Measurements from ENCODE around the gene PRELID2.

The PRELID2 gene

GRCh38 chr5:145859897-145860296 lies 24.8 kb upstream of the PRELID2 start:
- H3K27ac ChIP-seq = no peak overlapping the region
- no peak overlapping the region for H3K4me3 ChIP-seq
- no peaks in the 10 kb centered on the region for H3K9me3 ChIP-seq (ENCODE audit: low read depth, low read length)
- TF ChIP-seq FOXP2 (optimal IDR thresholded peaks at IDR 0.05; ENCODE audit: control extremely low read depth, extremely low read length, insufficient read depth) (no peak), EZH2 (IDR thresholded peaks at IDR 0.05) (no peak), POLR2AphosphoS5 (IDR thresholded peaks at IDR 0.05; ENCODE audit: borderline replicate concordance, low read depth, low read length) (no peak)
- H3K36me3 ChIP-seq (ENCODE audit: insufficient read depth, low read length) = no peaks in the 10 kb centered on the region
- no peak overlapping the region for H3K9ac ChIP-seq (ENCODE audit: insufficient read length)
- DNase-seq (ENCODE audit: low read depth, low spot score) = no peak

- H3K36me3 ChIP-seq (ENCODE audit: insufficient read depth, low read length) = no peaks in the 10 kb centered on the region
- no peak overlapping the region for H3K4me3 ChIP-seq
- no peaks in the 10 kb centered on the region for H3K9me3 ChIP-seq (ENCODE audit: low read depth, low read length)
- no peak overlapping the region for H3K9ac ChIP-seq (ENCODE audit: insufficient read length)
- TF ChIP-seq EZH2 (IDR thresholded peaks at IDR 0.05) (no peak), FOXP2 (optimal IDR thresholded peaks at IDR 0.05; ENCODE audit: control extremely low read depth, extremely low read length, insufficient read depth) (no peak), POLR2AphosphoS5 (IDR thresholded peaks at IDR 0.05; ENCODE audit: borderline replicate concordance, low read depth, low read length) (no peak)
- H3K27ac ChIP-seq = no peak overlapping the region
- DNase-seq (ENCODE audit: low read depth, low spot score) = no peak
Measured at GRCh38 chr5:145859453-145859852, 24.3 kb upstream of the PRELID2 start.

GRCh38 chr5:145858959-145859358 lies 23.8 kb upstream of the PRELID2 start:
- no peaks in the 10 kb centered on the region for H3K9me3 ChIP-seq (ENCODE audit: low read depth, low read length)
- no peaks in the 10 kb centered on the region for H3K36me3 ChIP-seq (ENCODE audit: insufficient read depth, low read length)
- H3K27ac ChIP-seq = no peak overlapping the region
- TF ChIP-seq POLR2AphosphoS5 (IDR thresholded peaks at IDR 0.05; ENCODE audit: borderline replicate concordance, low read depth, low read length) (no peak), FOXP2 (optimal IDR thresholded peaks at IDR 0.05; ENCODE audit: control extremely low read depth, extremely low read length, insufficient read depth) (no peak), EZH2 (IDR thresholded peaks at IDR 0.05) (no peak)
- DNase-seq (ENCODE audit: low read depth, low spot score) = no peak
- H3K9ac ChIP-seq (ENCODE audit: insufficient read length) = no peak overlapping the region
- no peak overlapping the region for H3K4me3 ChIP-seq

GRCh38 chr5:145856285-145856818 lies 21.2 kb upstream of the PRELID2 start:
- H3K27ac ChIP-seq = no peak overlapping the region
- TF ChIP-seq EZH2 (IDR thresholded peaks at IDR 0.05) (no peak), FOXP2 (optimal IDR thresholded peaks at IDR 0.05; ENCODE audit: control extremely low read depth, extremely low read length, insufficient read depth) (no peak), POLR2AphosphoS5 (IDR thresholded peaks at IDR 0.05; ENCODE audit: borderline replicate concordance, low read depth, low read length) (no peak)

GRCh38 chr5:145855763-145856267 lies 20.7 kb upstream of the PRELID2 start:
- H3K4me3 ChIP-seq = no peak overlapping the region
- H3K9ac ChIP-seq (ENCODE audit: insufficient read length) = no peak overlapping the region
- TF ChIP-seq FOXP2 (optimal IDR thresholded peaks at IDR 0.05; ENCODE audit: control extremely low read depth, extremely low read length, insufficient read depth) (no peak), POLR2AphosphoS5 (IDR thresholded peaks at IDR 0.05; ENCODE audit: borderline replicate concordance, low read depth, low read length) (no peak), EZH2 (IDR thresholded peaks at IDR 0.05) (no peak)
- H3K27ac ChIP-seq = no peak overlapping the region
- DNase-seq (ENCODE audit: low read depth, low spot score) = no peak
- no peaks in the 10 kb centered on the region for H3K36me3 ChIP-seq (ENCODE audit: insufficient read depth, low read length)
- no peaks in the 10 kb centered on the region for H3K9me3 ChIP-seq (ENCODE audit: low read depth, low read length)

More at GRCh38 chr5:145856285-145856818, 21.2 kb upstream of the PRELID2 start:
- Histone ChIP-seq H3K9ac (ENCODE audit: insufficient read length) (no peak overlapping the region), H3K4me3 (no peak overlapping the region), H3K9me3 (ENCODE audit: low read depth, low read length) (no peaks in the 10 kb centered on the region), H3K36me3 (ENCODE audit: insufficient read depth, low read length) (no peaks in the 10 kb centered on the region)
- DNase-seq (ENCODE audit: low read depth, low spot score) = no peak

GRCh38 chr5:145854651-145855258 lies 19.6 kb upstream of the PRELID2 start:
- H3K36me3 ChIP-seq (ENCODE audit: insufficient read depth, low read length) = no peaks in the 10 kb centered on the region
- no peaks in the 10 kb centered on the region for H3K9me3 ChIP-seq (ENCODE audit: low read depth, low read length)
- no peak overlapping the region for H3K9ac ChIP-seq (ENCODE audit: insufficient read length)
- no peak for TF ChIP-seq FOXP2 (optimal IDR thresholded peaks at IDR 0.05; ENCODE audit: control extremely low read depth, extremely low read length, insufficient read depth)
- TF ChIP-seq POLR2AphosphoS5 (IDR thresholded peaks at IDR 0.05; ENCODE audit: borderline replicate concordance, low read depth, low read length) = no peak
- no peak for TF ChIP-seq EZH2 (IDR thresholded peaks at IDR 0.05)
- no peak overlapping the region for H3K27ac ChIP-seq
- H3K4me3 ChIP-seq = no peak overlapping the region
- no peak for DNase-seq (ENCODE audit: low read depth, low spot score)

GRCh38 chr5:145853781-145854376 lies 18.7 kb upstream of the PRELID2 start:
- Histone ChIP-seq H3K36me3 (ENCODE audit: insufficient read depth, low read length) (no peaks in the 10 kb centered on the region), H3K27ac (no peak overlapping the region), H3K9me3 (ENCODE audit: low read depth, low read length) (no peaks in the 10 kb centered on the region), H3K9ac (ENCODE audit: insufficient read length) (no peak overlapping the region), H3K4me3 (no peak overlapping the region)
- DNase-seq (ENCODE audit: low read depth, low spot score) = no peak
- no peak for TF ChIP-seq EZH2 (IDR thresholded peaks at IDR 0.05)
- no peak for TF ChIP-seq POLR2AphosphoS5 (IDR thresholded peaks at IDR 0.05; ENCODE audit: borderline replicate concordance, low read depth, low read length)
- TF ChIP-seq FOXP2 (optimal IDR thresholded peaks at IDR 0.05; ENCODE audit: control extremely low read depth, extremely low read length, insufficient read depth) = no peak

- Histone ChIP-seq H3K27ac (no peak overlapping the region), H3K4me3 (no peak overlapping the region), H3K9ac (ENCODE audit: insufficient read length) (no peak overlapping the region), H3K9me3 (ENCODE audit: low read depth, low read length) (no peaks in the 10 kb centered on the region), H3K36me3 (ENCODE audit: insufficient read depth, low read length) (no peaks in the 10 kb centered on the region)
- no peak for DNase-seq (ENCODE audit: low read depth, low spot score)
- TF ChIP-seq FOXP2 (optimal IDR thresholded peaks at IDR 0.05; ENCODE audit: control extremely low read depth, extremely low read length, insufficient read depth) (no peak), POLR2AphosphoS5 (IDR thresholded peaks at IDR 0.05; ENCODE audit: borderline replicate concordance, low read depth, low read length) (no peak), EZH2 (IDR thresholded peaks at IDR 0.05) (no peak)
Measured at GRCh38 chr5:145852990-145853389, 17.8 kb upstream of the PRELID2 start.

Measured in SK-N-MC (cell line).